ENCODE results near the gene KAZN. TPM values are rescaled to one million over a fixed set of nuclear protein-coding genes. Genes with fewer than 3 reads are reported as not detected.

The KAZN gene
- polyA plus RNA-seq, 1 donor from 2014 or later: 20.6 TPM

DNA sequence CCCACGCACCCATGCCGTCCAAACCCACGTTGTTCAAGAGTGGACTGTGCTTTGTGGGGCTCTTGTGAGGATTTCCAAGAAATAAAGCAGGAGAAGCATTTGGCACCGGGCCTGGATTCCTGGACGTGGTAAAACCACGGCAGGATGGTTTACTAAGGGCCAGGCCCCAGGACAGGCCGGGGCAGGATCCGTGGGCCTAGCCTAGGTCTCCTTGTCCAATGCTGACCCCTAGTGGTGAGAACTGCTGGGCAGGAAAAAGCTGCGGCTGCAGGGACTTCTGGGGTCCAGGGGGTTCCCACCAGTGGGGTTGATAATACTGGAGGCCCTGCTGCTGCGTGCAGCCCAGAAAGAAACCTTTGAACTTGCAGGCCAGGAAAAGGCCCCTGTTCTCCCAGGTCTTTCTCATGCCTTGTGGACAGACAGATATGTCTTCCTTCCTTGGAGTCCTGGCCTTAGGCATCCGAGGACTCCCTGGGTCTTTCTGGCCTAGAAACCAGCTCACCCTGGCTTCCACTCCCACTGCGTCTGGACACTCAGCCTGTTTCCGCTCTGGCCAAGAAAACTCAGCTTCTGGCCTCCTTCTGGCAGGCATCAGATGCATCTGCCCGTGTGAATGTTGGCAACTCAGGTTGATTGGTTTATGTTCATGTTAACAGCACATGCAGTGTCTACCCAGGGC, 448.1 kb downstream of the KAZN start:
- Histone ChIP-seq H3K9me2 (ENCODE audit: insufficient read depth, low read length) (no peaks in the 10 kb centered on the region), H2AFZ (ENCODE audit: low read depth, low read length) (no peak overlapping the region), H4K20me1 (ENCODE audit: insufficient read depth) (no peaks in the 10 kb centered on the region), H3K27ac (ENCODE audit: low read length) (no peak overlapping the region), H3K4me2 (ENCODE audit: low read length) (no peak overlapping the region), H3K9me3 (ENCODE audit: low read length) (no peaks in the 10 kb centered on the region), H3K9ac (ENCODE audit: low read length) (no peak overlapping the region), H3K27me3 (ENCODE audit: insufficient read depth, low read depth, low read length) (no peaks in the 10 kb centered on the region), H3K36me3 (ENCODE audit: insufficient read depth, low read length) (no peaks in the 10 kb centered on the region), H3K79me2 (replicated peaks; ENCODE audit: insufficient read depth, low read length) (no peaks in the 10 kb centered on the region), H3K4me3 (ENCODE audit: low read length) (no peak overlapping the region), H3F3A (ENCODE audit: insufficient read depth, low read length, poor library complexity, severe bottlenecking) (no peaks in the 10 kb centered on the region)
- TF ChIP-seq, protein P1, sequence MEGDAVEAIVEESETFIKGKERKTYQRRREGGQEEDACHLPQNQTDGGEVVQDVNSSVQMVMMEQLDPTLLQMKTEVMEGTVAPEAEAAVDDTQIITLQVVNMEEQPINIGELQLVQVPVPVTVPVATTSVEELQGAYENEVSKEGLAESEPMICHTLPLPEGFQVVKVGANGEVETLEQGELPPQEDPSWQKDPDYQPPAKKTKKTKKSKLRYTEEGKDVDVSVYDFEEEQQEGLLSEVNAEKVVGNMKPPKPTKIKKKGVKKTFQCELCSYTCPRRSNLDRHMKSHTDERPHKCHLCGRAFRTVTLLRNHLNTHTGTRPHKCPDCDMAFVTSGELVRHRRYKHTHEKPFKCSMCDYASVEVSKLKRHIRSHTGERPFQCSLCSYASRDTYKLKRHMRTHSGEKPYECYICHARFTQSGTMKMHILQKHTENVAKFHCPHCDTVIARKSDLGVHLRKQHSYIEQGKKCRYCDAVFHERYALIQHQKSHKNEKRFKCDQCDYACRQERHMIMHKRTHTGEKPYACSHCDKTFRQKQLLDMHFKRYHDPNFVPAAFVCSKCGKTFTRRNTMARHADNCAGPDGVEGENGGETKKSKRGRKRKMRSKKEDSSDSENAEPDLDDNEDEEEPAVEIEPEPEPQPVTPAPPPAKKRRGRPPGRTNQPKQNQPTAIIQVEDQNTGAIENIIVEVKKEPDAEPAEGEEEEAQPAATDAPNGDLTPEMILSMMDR (IDR thresholded peaks at IDR 0.05; ENCODE audit: poor library complexity, severe bottlenecking): peak; percentile 83
- TF ChIP-seq EP300 (conservative IDR thresholded peaks at IDR 0.05; ENCODE audit: poor library complexity, severe bottlenecking): no peak
- TF ChIP-seq RAD21 (conservative IDR thresholded peaks at IDR 0.05): peak; percentile 90
- no peak for TF ChIP-seq EZH2 (IDR thresholded peaks at IDR 0.05; ENCODE audit: borderline replicate concordance, insufficient read depth, low read length, poor library complexity, severe bottlenecking)
- TF ChIP-seq TAF1 (IDR thresholded peaks at IDR 0.05; ENCODE audit: low read depth): no peak
- TF ChIP-seq POLR2AphosphoS5 (IDR thresholded peaks at IDR 0.05): no peak
- no peak for TF ChIP-seq MXI1 (conservative IDR thresholded peaks at IDR 0.05; ENCODE audit: poor library complexity, severe bottlenecking)
- TF ChIP-seq, protein P2, sequence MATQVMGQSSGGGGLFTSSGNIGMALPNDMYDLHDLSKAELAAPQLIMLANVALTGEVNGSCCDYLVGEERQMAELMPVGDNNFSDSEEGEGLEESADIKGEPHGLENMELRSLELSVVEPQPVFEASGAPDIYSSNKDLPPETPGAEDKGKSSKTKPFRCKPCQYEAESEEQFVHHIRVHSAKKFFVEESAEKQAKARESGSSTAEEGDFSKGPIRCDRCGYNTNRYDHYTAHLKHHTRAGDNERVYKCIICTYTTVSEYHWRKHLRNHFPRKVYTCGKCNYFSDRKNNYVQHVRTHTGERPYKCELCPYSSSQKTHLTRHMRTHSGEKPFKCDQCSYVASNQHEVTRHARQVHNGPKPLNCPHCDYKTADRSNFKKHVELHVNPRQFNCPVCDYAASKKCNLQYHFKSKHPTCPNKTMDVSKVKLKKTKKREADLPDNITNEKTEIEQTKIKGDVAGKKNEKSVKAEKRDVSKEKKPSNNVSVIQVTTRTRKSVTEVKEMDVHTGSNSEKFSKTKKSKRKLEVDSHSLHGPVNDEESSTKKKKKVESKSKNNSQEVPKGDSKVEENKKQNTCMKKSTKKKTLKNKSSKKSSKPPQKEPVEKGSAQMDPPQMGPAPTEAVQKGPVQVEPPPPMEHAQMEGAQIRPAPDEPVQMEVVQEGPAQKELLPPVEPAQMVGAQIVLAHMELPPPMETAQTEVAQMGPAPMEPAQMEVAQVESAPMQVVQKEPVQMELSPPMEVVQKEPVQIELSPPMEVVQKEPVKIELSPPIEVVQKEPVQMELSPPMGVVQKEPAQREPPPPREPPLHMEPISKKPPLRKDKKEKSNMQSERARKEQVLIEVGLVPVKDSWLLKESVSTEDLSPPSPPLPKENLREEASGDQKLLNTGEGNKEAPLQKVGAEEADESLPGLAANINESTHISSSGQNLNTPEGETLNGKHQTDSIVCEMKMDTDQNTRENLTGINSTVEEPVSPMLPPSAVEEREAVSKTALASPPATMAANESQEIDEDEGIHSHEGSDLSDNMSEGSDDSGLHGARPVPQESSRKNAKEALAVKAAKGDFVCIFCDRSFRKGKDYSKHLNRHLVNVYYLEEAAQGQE (IDR thresholded peaks at IDR 0.05; ENCODE audit: borderline replicate concordance): no peak
- peak; percentile 86 for TF ChIP-seq SMC3 (conservative IDR thresholded peaks at IDR 0.05; ENCODE audit: poor library complexity)

DNA sequence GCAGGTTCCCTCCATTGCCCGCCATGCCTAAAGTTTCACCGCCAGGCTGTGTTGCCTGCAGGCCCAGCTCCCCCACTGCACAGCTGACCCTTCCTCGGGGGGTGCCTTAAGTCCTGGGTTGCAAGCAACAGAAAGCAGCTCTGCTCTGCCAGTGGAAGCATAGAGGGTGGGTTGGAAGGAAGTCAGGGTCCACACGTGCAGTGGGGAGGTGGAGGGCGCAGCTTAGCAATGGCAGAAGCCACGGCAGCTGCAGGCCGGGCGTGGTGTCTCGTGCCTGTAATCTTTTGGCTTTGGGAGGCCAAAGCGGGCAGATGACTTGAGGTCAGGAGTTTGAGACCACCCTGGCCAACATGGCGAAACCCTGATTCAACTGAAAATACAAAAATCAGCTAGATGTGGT, 448.8 kb downstream of the KAZN start:
- Histone ChIP-seq H3K36me3 (ENCODE audit: insufficient read depth, low read length) (no peaks in the 10 kb centered on the region), H3K27ac (ENCODE audit: low read length) (no peak overlapping the region), H3K9ac (ENCODE audit: low read length) (no peak overlapping the region)

More for the DNA sequence above, 448.8 kb downstream of the KAZN start:
- TF ChIP-seq POLR2AphosphoS5 (IDR thresholded peaks at IDR 0.05): no peak
- TF ChIP-seq TAF1 (IDR thresholded peaks at IDR 0.05; ENCODE audit: low read depth): no peak
- no peak for TF ChIP-seq RAD21 (conservative IDR thresholded peaks at IDR 0.05)
- TF ChIP-seq, protein P2 (IDR thresholded peaks at IDR 0.05; ENCODE audit: borderline replicate concordance): no peak
- no peak for TF ChIP-seq SMC3 (conservative IDR thresholded peaks at IDR 0.05; ENCODE audit: poor library complexity)
- no peak for TF ChIP-seq MXI1 (conservative IDR thresholded peaks at IDR 0.05; ENCODE audit: poor library complexity, severe bottlenecking)
- TF ChIP-seq, protein P1 (IDR thresholded peaks at IDR 0.05; ENCODE audit: poor library complexity, severe bottlenecking): no peak
- H3F3A ChIP-seq (ENCODE audit: insufficient read depth, low read length, poor library complexity, severe bottlenecking): no peaks in the 10 kb centered on the region
- no peaks in the 10 kb centered on the region for H3K9me2 ChIP-seq (ENCODE audit: insufficient read depth, low read length)
- H3K4me3 ChIP-seq (ENCODE audit: low read length): no peak overlapping the region
- no peaks in the 10 kb centered on the region for H4K20me1 ChIP-seq (ENCODE audit: insufficient read depth)
- H3K27me3 ChIP-seq (ENCODE audit: insufficient read depth, low read depth, low read length): no peaks in the 10 kb centered on the region
- no peaks in the 10 kb centered on the region for H3K9me3 ChIP-seq (ENCODE audit: low read length)
- no peak overlapping the region for H3K4me2 ChIP-seq (ENCODE audit: low read length)
- H2AFZ ChIP-seq (ENCODE audit: low read depth, low read length): no peak overlapping the region
- no peaks in the 10 kb centered on the region for H3K79me2 ChIP-seq (replicated peaks; ENCODE audit: insufficient read depth, low read length)
